A673 (cell line): ENCODE measurements around the gene GSDME.

Experiments
- CTCF ChIP-seq: fragments of 300-800, 200-600 bp; sonication (generic); conservative IDR thresholded peaks from 2 replicates; pipeline ENCODE4 v1.5.1; 2017; ENCODE audit warnings: low read depth, mild to moderate bottlenecking, antibody characterized with exemption, low read length, moderate library complexity, mixed read lengths
- EZH2 ChIP-seq: fragments of 200-600 bp; sonication (generic); IDR thresholded peaks from 2 replicates; pipeline ENCODE4 v1.6.1; 2017; ENCODE audit warnings: borderline replicate concordance, low read depth, mild to moderate bottlenecking, mixed read lengths, antibody characterized with exemption, low read length; ENCODE audit not compliant: poor library complexity, severe bottlenecking

- TF ChIP-seq CTCF (no peak), EZH2 (no peak)
These were observed 40.6 kb downstream of the GSDME start for GRCh38 chr7:24716480-24717246.
